DOHH2 (cell line): ENCODE data around the gene SBSN.

ENCODE experiments used
- CTCF ChIP-seq: fragments of 200-600 bp; sonication (generic); IDR thresholded peaks from one replicate; pipeline ENCODE4 v1.5.1; 2014; ENCODE audit warnings: antibody characterized with exemption, mild to moderate bottlenecking, low read depth, low read length; ENCODE audit not compliant: poor library complexity, severe bottlenecking
- EZH2phosphoT487 ChIP-seq: fragments of 200-600 bp; sonication (generic); IDR thresholded peaks from 2 replicates; pipeline ENCODE4 v1.6.1; 2017; ENCODE audit warnings: borderline replicate concordance, mild to moderate bottlenecking, antibody characterized with exemption, low read length, moderate library complexity, mixed read lengths

DNA sequence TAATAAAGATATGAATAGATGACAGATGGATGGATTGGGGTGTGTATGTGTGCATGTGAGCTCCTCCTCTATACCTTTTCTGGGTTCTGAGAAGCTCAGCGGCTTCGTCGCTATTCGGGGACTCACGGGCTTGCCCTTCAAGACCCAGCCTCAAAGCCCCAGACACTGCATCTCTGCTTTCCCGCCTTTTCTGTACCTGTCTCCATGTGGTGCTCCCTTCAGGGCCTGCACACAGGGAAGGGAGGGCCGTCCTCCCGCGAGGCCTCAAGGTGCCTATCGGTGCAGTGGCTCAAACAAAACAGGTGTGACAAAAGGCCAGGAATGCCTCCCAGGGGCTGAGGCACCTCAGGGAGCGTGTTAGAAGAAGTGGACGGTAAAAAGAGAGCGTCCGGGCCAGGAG is 54.0 kb downstream of the SBSN start:
- TF ChIP-seq EZH2phosphoT487 (no peak), CTCF (no peak)
